BLaER1 treated with 17β-estradiol and CSF1 and Interleukin-3, amounts not matched to agents 10 nM and 100 nM (cell line): ENCODE data around the gene PGLYRP3.
"Not testable (repeated sequence)": the region's sequence is repeated elsewhere in the genome, so short reads cannot be mapped to it uniquely, and the experiment has no call there.

ENCODE experiments used
- H3K27ac ChIP-seq, 11 experiments: shearing (Covaris generic); formaldehyde crosslinking; 2 replicates each; pipeline ENCODE4 v1.8.1; 2022
- H3K27me3 ChIP-seq, 11 experiments: shearing (Covaris generic); formaldehyde crosslinking; 2 replicates each; pipeline ENCODE4 v1.8.1; 2022
- H3K36me3 ChIP-seq, 11 experiments: shearing (Covaris generic); formaldehyde crosslinking; 2 replicates each; pipeline ENCODE4 v1.8.1; 2022
- H3K4me1 ChIP-seq, 10 experiments: shearing (Covaris generic); formaldehyde crosslinking; 2 replicates each; pipeline ENCODE4 v1.8.1; 2022
- H3K4me2 ChIP-seq, 11 experiments: shearing (Covaris generic); formaldehyde crosslinking; 2 replicates each; pipeline ENCODE4 v1.8.1; 2022
- H3K4me3 ChIP-seq, 10 experiments: shearing (Covaris generic); formaldehyde crosslinking; 2 replicates each; pipeline ENCODE4 v1.8.1; 2022
- H3K9ac ChIP-seq, 11 experiments: shearing (Covaris generic); formaldehyde crosslinking; 2 replicates each; pipeline ENCODE4 v1.8.1; 2022
- H3K9me3 ChIP-seq, 11 experiments: shearing (Covaris generic); formaldehyde crosslinking; replicated peaks in 1 of 11; 2 replicates each; pipeline ENCODE4 v1.8.1; 2022
- H4K20me1 ChIP-seq, 11 experiments: shearing (Covaris generic); formaldehyde crosslinking; 2 replicates each; pipeline ENCODE4 v1.8.1; 2022
- Cebpa-rat ChIP-seq, 11 experiments: shearing (Covaris generic); IDR thresholded peaks; 2 replicates each; pipeline ENCODE4 v1.8.1; 2022

PGLYRP3 gene

GRCh38 chr1:153353226-153353947, 40.6 kb upstream of the PGLYRP3 start:
- TF ChIP-seq Cebpa-rat (IDR thresholded peaks at IDR 0.05), result no peak
- peak overlapping the region in 2 of 11 experiments; percentile 19 to 98; a peak in 1 of 22 replicates for H3K27ac ChIP-seq
- peaks cover 0 to 14% (median 0%) of the 10 kb centered on the region in 11 experiments; a peak in 2 of 22 replicates for H3K9me3 ChIP-seq
- no peaks in the 10 kb centered on the region for H3K27me3 ChIP-seq
- H3K4me1 ChIP-seq, result peaks cover 28 to 86% (median 53%) of the 10 kb centered on the region in 10 experiments
- H3K9ac ChIP-seq, result peak overlapping the region in 1 of 11 experiments; percentile 28; a peak in 1 of 22 replicates
- no peak overlapping the region for H3K4me3 ChIP-seq
- H3K4me2 ChIP-seq, result peak overlapping the region in 4 of 11 experiments; percentile 17 to 98 (median 56); a peak in 2 of 22 replicates
- no peaks in the 10 kb centered on the region; a peak in 1 of 22 replicates for H4K20me1 ChIP-seq
- H3K36me3 ChIP-seq, result peaks cover 0 to 8% (median 0%) of the 10 kb centered on the region in 11 experiments; a peak in 9 of 22 replicates

GRCh38 chr1:153352523-153352922, 39.8 kb upstream of the PGLYRP3 start:
- H3K4me2 ChIP-seq, result no peak overlapping the region
- H3K9ac ChIP-seq, result no peak overlapping the region

GRCh38 chr1:153350321-153350957, 37.7 kb upstream of the PGLYRP3 start:
- H3K4me3 ChIP-seq, result no peak overlapping the region

More at GRCh38 chr1:153352523-153352922, 39.8 kb upstream of the PGLYRP3 start:
- Histone ChIP-seq H3K27ac (no peak overlapping the region), H4K20me1 (no peaks in the 10 kb centered on the region; a peak in 1 of 22 replicates), H3K9me3 (peaks cover 0 to 10% (median 0%) of the 10 kb centered on the region in 11 experiments; a peak in 2 of 22 replicates), H3K36me3 (no peaks in the 10 kb centered on the region), H3K4me1 (peaks cover 20 to 79% (median 49%) of the 10 kb centered on the region in 10 experiments), H3K27me3 (no peaks in the 10 kb centered on the region), H3K4me3 (no peak overlapping the region)
- no peak for TF ChIP-seq Cebpa-rat (IDR thresholded peaks at IDR 0.05)

GRCh38 chr1:153349363-153350320, 36.9 kb upstream of the PGLYRP3 start:
- Histone ChIP-seq H3K4me3 (no peak overlapping the region), H3K4me1 (peaks cover 35 to 70% (median 45%) of the 10 kb centered on the region in 10 experiments), H3K4me2 (peak overlapping the region; percentile 12 to 68 (median 38); a peak in 19 of 22 replicates), H3K9me3 (no peaks in the 10 kb centered on the region), H3K27me3 (peaks cover 0 to 15% (median 0%) of the 10 kb centered on the region in 11 experiments; a peak in 4 of 22 replicates), H3K27ac (no peak overlapping the region), H4K20me1 (peaks cover 0 to 9% (median 0%) of the 10 kb centered on the region in 11 experiments; a peak in 2 of 22 replicates), H3K36me3 (no peaks in the 10 kb centered on the region), H3K9ac (no peak overlapping the region)
- no peak for TF ChIP-seq Cebpa-rat (IDR thresholded peaks at IDR 0.05)

More at GRCh38 chr1:153350321-153350957, 37.7 kb upstream of the PGLYRP3 start:
- Histone ChIP-seq H3K27ac (no peak overlapping the region), H3K4me2 (peak overlapping the region; percentile 22 to 68 (median 48); a peak in 18 of 22 replicates), H3K9ac (peak overlapping the region in 2 of 11 experiments; percentile 14 to 38; a peak in 2 of 22 replicates), H3K27me3 (peaks cover 0 to 15% (median 0%) of the 10 kb centered on the region in 11 experiments; a peak in 4 of 22 replicates), H3K9me3 (no peaks in the 10 kb centered on the region), H3K4me1 (peaks cover 27 to 70% (median 41%) of the 10 kb centered on the region in 10 experiments), H3K36me3 (no peaks in the 10 kb centered on the region), H4K20me1 (peaks cover 0 to 5% (median 0%) of the 10 kb centered on the region in 11 experiments; a peak in 2 of 22 replicates)
- no peak for TF ChIP-seq Cebpa-rat (IDR thresholded peaks at IDR 0.05)

GRCh38 chr1:153348511-153349362, 36.0 kb upstream of the PGLYRP3 start, which contains the start of gene PGLYRP4:
Gene PGLYRP4, minus strand, starts transcription at chr1:153348841. Its CDS starts 909 bp downstream, at chr1:153347932.
- no peak within 1 kb of the TSS for H3K27ac ChIP-seq
- peaks cover 0 to 9% (median 0%) of the 10 kb centered on the region in 11 experiments; a peak in 2 of 22 replicates for H4K20me1 ChIP-seq
- no peak within 1 kb of the TSS for H3K4me3 ChIP-seq
- peaks cover 44 to 70% (median 51%) of the 10 kb centered on the region in 10 experiments for H3K4me1 ChIP-seq
- peaks cover 0 to 15% (median 0%) of the 10 kb centered on the region in 11 experiments; a peak in 4 of 22 replicates for H3K27me3 ChIP-seq
- H3K9me3 ChIP-seq, result no peaks in the 10 kb centered on the region
- H3K9ac ChIP-seq, result no peak within 1 kb of the TSS
- TF ChIP-seq Cebpa-rat (IDR thresholded peaks at IDR 0.05), result no peak
- no peaks in the 10 kb centered on the region for H3K36me3 ChIP-seq
- peak within 1 kb of the TSS; percentile 12 to 68 (median 38); a peak in 19 of 22 replicates for H3K4me2 ChIP-seq

- TF ChIP-seq Cebpa-rat (IDR thresholded peaks at IDR 0.05), result no peak
- Histone ChIP-seq H3K27ac (no peak overlapping the region), H3K27me3 (peaks cover 0 to 15% (median 0%) of the 10 kb centered on the region in 11 experiments; a peak in 5 of 22 replicates), H4K20me1 (peaks cover 0 to 9% (median 0%) of the 10 kb centered on the region in 11 experiments; a peak in 2 of 22 replicates), H3K9me3 (no peaks in the 10 kb centered on the region), H3K4me3 (no peak overlapping the region), H3K9ac (no peak overlapping the region), H3K36me3 (no peaks in the 10 kb centered on the region), H3K4me2 (no peak overlapping the region), H3K4me1 (peaks cover 53 to 70% (median 59%) of the 10 kb centered on the region in 10 experiments)
Observed at GRCh38 chr1:153347856-153348255, 35.1 kb upstream of the PGLYRP3 start.

- H3K27ac ChIP-seq, H4K20me1 ChIP-seq, H3K4me3 ChIP-seq, H3K36me3 ChIP-seq, H3K9ac ChIP-seq, H3K9me3 ChIP-seq: not testable (repeated sequence)
- Histone ChIP-seq H3K4me1 (peaks cover 61 to 75% (median 66%) of the 10 kb centered on the region in 10 experiments), H3K4me2 (peak overlapping the region in 1 of 11 experiments; percentile 94; a peak in 2 of 22 replicates), H3K27me3 (peaks cover 0 to 15% (median 0%) of the 10 kb centered on the region in 11 experiments; a peak in 5 of 22 replicates)
Observed at GRCh38 chr1:153347049-153347448, 34.3 kb upstream of the PGLYRP3 start.
